Measurements from ENCODE around the gene ANKRD44. TPM values are rescaled to one million over a fixed set of nuclear protein-coding genes. Genes with fewer than 3 reads are reported as not detected.

Gene ANKRD44
- total RNA-seq, 4 donors from 2014 or later: 9.1 to 20.8 (median 14.9) TPM

DNA sequence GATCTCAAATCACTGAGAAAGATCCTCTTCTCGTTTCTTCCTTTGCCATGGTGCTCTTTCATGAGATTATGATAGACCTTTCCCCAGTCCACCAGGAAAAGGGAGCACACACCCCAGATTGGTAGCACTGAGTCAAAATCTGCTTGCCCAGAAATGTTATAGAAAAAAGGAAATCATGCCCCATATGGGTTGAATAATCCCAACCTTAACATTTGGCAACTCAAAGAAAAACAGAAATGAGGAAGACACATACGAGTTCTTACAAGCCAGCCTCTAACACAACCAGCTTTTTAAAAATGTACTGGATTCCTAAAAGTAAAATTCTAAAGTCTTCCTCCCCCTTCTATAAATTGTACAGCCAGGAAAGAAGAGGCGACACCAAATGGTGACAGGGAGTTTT lies 103.0 kb downstream of the ANKRD44 start:
- TF ChIP-seq CTCF (IDR thresholded peaks at IDR 0.05) (no peak), POLR2A (IDR thresholded peaks at IDR 0.05) (no peak)
- DNase-seq (ENCODE audit: low spot score in 2 of 2): no peak
- no peak overlapping the region for H3K4me3 ChIP-seq (ENCODE audit: low read depth, poor library complexity, severe bottlenecking)
- intact Hi-C loops (cut with DNase I; ENCODE audit: low total_unique reads): loop anchor here (10.0 kb wide), 1 partner anchor 97 kb away; no protein-coding TSS in a partner anchor
- WGBS, 2 donors: 64 to 74% methylated on average over 3 of the region's 3 CpGs

DNA sequence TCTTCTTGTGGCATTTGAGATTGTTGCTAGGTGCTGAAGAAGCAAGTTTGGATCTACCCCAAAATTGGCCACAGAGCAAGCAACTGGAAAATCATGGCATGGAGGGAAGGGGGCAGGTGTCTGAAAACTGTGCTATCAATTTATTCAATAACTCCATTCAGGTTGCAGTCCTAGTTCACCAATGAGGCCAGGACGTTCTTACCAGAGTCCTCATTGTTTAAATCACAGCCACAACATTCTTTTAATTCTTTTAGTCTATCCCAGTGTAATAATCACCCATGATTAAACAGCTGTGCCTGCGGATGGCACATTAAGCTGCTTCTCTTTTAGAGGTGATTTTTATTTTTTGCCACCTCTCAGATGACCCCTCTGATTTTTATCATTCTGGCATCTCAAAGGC lies 103.5 kb downstream of the ANKRD44 start:
- intact Hi-C loops (cut with DNase I; ENCODE audit: low total_unique reads): loop anchor here (10.0 kb wide), 1 partner anchor 98 kb away; no protein-coding TSS in a partner anchor
- WGBS, 2 donors: 63 to 68% methylated on average over 2 of the region's 2 CpGs
- no peak overlapping the region for H3K4me3 ChIP-seq (ENCODE audit: low read depth, poor library complexity, severe bottlenecking)
- no peak for TF ChIP-seq POLR2A (IDR thresholded peaks at IDR 0.05)
- no peak for DNase-seq (ENCODE audit: low spot score in 2 of 2)

GRCh38 chr2:197205585-197206215 lies 104.9 kb downstream of the ANKRD44 start:
- H3K4me3 ChIP-seq (ENCODE audit: low read depth, poor library complexity, severe bottlenecking): no peak overlapping the region
- intact Hi-C loops (cut with DNase I; ENCODE audit: low total_unique reads): loop anchor here (10.0 kb wide), 1 partner anchor 99 kb away; no protein-coding TSS in a partner anchor
- no peak for TF ChIP-seq POLR2A (IDR thresholded peaks at IDR 0.05)
- no peak for TF ChIP-seq CTCF (IDR thresholded peaks at IDR 0.05)
- 80% methylated on average over 7 of the region's 7 CpGs for WGBS, 2 donors
- no peak for DNase-seq (ENCODE audit: low spot score in 2 of 2)

DNA sequence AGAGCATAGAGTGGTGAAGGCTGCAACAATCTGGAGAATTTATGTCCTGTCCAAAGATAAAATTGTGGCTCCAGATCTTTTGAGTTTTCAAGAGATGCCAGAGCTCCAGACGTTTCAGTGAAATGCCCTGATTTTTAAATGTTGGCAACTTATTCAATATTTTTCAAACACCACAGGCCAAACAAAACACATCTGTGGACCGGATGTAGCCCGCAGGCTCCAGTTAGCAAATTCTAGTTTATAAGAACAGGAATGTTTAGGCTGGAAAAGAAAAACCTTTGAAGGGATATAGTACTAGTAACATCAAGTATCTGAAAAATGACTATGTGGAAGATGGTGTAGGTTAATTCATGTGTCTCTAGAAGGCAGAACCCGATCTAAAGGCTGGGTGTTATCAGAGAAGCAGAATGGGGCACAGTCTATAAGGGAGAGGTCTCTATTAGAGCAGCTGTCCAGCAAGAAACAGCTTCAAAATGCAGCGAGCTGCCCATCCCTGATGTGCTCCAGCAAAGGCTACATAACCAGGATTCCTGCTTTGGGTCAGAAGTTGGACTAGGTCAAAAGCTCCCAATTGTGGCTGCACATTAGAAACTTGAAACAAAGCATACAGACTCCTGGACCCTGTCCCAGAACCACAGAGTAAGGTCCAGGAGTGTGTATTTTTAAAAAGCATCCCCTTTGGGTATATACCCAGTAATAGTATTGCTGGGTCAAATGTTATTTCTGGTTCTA lies 105.9 kb downstream of the ANKRD44 start:
- intact Hi-C loops (cut with DNase I; ENCODE audit: low total_unique reads): loop anchor here (10.0 kb wide), 1 partner anchor 100 kb away; no protein-coding TSS in a partner anchor
- TF ChIP-seq CTCF (IDR thresholded peaks at IDR 0.05) (no peak), POLR2A (IDR thresholded peaks at IDR 0.05) (no peak)
- DNase-seq (ENCODE audit: low spot score in 2 of 2): no peak

GRCh38 chr2:197201874-197202273 lies 108.7 kb downstream of the ANKRD44 start:
- intact Hi-C loops (cut with DNase I; ENCODE audit: low total_unique reads): loop anchor here (10.0 kb wide), 1 partner anchor 103 kb away; no protein-coding TSS in a partner anchor
- TF ChIP-seq CTCF (IDR thresholded peaks at IDR 0.05) (no peak), POLR2A (IDR thresholded peaks at IDR 0.05) (no peak)
- 91 to 95% methylated on average over 2 of the region's 2 CpGs for WGBS, 2 donors
- no peak overlapping the region for H3K4me3 ChIP-seq (ENCODE audit: low read depth, poor library complexity, severe bottlenecking)
- no peak for DNase-seq (ENCODE audit: low spot score in 2 of 2)

More for the DNA sequence above, 105.9 kb downstream of the ANKRD44 start:
- no peak overlapping the region for H3K4me3 ChIP-seq (ENCODE audit: low read depth, poor library complexity, severe bottlenecking)
- 46 to 50% methylated on average over 5 of the region's 5 CpGs for WGBS, 2 donors

DNA sequence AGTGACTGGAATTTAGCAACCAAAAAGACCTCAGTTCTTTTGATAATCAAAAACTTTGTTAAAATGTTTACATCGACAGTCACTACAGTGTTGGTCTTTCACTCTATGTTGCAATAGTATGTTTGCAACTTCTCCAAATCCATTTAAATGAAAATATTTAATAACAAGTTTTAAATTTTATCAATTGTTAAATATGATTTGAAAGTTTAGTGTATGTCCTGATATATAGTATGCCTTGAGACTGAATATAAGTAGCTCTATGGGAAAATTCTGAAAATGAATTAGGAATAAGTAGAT lies 109.9 kb downstream of the ANKRD44 start:
- intact Hi-C loops (cut with DNase I; ENCODE audit: low total_unique reads): loop anchor here (10.0 kb wide), 1 partner anchor 104 kb away; no protein-coding TSS in a partner anchor
- 52 to 69% methylated on average over 1 of the region's 1 CpG for WGBS, 2 donors
- TF ChIP-seq CTCF (IDR thresholded peaks at IDR 0.05) (no peak), POLR2A (IDR thresholded peaks at IDR 0.05) (no peak)
- H3K4me3 ChIP-seq (ENCODE audit: low read depth, poor library complexity, severe bottlenecking): no peak overlapping the region
- no peak for DNase-seq (ENCODE audit: low spot score in 2 of 2)
